CD4-positive, alpha-beta T cell treated with Interleukin-15 for 1 hour (primary cell): ENCODE measurements around the gene SNN.

Source experiments
- DNase-seq: peaks from one replicate; pipeline ENCODE4 v3.0.0-alpha.2; 2020

The SNN gene

DNA sequence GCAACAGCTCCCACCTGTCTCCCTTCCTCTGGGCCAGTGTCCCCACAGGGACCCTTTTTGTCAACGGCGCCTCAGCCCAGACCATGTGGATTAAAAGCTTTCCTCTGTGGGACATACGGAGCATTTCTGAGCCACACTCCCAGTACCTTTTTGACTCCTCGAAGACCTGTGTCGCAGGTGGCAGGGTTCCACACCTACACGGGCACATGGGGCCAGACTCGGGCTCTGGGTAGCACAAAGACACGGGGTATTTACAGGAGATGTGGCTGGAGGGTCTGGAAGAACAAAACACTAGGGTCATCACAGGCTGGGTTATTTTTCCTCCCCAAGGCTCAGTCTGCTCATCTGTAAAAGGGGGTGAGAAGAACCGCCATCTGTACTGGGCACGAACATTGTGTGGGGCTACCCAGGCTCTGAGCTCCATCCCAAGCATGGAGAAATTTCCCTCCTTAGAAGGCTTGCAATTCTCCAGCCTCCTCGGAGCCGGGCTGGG, 32.5 kb upstream of the SNN start:
- DNase-seq, result no peak

DNA sequence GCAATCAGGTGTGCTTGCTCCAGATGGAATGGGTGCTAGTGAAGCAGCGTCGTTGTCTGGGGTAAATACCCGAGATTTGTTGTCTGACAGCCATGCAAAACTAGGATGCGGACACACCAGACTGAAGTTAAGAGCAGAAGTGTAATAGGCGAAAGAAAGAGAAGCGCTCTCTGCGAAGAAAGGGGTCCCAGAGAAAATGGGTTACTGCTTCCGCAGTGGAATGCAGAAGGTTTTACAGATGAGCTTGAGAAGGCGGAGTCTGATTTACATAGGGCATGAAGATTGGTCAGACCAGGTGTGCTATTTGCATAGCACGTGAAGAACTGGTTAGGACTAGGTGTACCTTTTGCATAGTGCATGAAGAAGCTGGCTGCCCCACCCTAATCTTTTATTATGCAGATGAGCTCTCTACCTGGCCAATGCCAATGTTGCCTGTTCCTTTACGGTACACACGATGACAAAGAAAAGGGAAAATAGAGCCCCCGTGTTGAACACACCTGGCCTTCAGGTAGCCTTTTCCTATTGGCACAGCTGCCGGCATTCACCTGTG, 32.0 kb upstream of the SNN start:
- DNase-seq, result no peak

DNA sequence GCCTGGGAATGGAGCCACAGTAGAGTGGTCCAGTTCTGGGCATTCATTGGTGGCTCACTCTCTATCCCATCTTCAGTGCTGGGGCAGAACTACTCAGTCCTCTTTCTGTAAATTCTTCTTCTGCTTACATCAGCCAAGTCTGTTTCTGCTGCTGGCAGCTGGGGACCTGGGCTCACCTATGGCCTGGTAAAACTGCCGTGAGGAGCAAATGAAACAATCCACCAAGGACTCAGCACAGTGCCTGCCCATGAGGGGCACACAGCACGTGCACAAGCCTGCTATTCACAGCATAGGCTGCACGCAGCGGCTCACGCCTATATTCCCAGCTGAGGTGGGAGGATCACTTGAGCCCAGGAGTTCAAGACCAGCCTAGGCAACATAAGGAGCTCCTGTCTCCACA, 30.9 kb upstream of the SNN start:
- DNase-seq, result no peak

DNA sequence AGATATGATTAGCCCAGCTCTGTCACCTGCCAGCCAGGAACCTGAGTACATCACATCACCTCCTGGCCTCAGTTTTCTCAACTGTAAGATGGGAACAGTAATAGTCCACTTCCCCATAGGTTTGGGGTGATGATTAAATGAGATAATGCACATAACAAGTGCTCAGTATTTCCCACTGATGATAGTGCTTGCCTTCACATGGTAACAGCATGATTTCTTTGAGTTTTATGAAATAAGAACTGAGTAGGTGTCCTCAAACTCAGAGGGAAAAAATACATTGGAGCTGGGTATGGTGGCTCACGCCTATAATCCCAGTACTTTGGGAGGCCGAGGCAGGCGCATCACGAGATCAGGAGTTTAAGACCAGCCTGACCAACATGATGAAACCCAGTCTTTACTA, 30.1 kb upstream of the SNN start:
- no peak for DNase-seq

DNA sequence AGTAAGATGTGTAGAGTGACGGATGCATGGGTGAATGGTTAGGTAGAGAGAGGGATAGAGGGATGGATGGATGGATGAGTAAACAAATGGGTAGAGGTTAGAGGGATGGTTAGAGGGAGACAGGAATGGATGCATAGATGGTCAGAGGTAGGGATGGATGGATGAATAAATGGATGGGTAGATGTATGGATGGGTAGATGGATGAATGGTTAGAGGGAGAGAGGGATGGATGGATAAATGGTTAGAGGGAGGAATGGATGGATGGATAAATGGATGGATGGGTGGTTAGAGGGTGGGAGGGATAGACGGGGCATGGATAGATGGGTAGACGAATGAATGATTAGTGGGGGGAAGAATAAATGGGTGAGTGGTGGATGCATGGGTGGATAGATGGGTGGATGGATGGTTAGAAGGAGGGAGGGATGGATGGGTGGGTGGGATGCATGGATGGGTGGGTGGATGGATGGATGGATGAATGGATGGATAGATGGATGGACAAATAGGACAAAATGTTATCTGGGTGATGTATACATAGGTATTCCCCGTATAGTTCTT, 29.2 kb upstream of the SNN start:
- no peak for DNase-seq

DNA sequence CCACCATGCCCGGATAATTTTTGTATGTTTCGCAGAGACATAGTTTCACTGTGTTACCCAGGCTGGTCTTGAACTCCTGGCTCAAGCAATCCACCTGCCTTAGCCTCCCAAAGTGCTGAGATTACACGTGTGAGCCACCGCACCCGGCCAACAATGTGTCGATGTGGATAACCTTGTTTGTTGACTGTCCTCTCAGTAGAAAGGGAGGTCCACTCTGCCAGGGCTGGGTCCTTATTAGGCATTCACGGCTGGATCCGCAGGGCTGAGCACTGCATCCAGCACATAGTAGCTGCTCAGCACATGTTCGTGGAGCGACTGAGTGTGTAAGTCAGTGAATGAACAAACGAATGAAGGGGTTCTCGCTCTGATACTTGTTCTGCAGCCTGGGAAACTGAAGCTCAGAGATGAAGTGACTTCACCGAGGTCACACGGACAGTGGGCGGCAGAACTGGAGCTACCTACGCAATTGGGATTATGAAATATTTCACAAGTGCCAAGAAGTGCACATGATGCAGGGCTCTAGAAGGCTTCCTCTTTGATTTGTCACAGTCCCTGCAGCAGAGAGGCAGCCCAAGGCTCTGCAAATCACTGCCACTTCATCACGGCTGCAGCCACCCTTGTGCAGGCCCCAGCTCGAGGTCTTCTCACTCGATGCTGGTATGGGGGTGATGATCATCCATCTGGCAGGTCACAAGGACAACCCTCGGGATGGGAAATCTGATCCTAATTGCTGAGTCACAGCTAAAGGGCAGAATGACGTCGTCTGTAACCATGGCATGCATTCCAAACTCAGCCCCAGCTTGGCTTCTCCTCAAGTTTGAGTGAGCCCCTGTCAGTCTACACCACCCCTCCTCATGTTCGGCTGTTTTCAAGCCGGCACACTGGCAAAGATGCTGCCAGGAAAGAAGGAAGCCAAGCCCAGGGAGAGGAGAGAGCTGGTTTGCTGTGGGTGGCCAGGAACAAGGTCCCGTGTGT, 28.0 kb upstream of the SNN start:
- peak; percentile 84 for DNase-seq

DNA sequence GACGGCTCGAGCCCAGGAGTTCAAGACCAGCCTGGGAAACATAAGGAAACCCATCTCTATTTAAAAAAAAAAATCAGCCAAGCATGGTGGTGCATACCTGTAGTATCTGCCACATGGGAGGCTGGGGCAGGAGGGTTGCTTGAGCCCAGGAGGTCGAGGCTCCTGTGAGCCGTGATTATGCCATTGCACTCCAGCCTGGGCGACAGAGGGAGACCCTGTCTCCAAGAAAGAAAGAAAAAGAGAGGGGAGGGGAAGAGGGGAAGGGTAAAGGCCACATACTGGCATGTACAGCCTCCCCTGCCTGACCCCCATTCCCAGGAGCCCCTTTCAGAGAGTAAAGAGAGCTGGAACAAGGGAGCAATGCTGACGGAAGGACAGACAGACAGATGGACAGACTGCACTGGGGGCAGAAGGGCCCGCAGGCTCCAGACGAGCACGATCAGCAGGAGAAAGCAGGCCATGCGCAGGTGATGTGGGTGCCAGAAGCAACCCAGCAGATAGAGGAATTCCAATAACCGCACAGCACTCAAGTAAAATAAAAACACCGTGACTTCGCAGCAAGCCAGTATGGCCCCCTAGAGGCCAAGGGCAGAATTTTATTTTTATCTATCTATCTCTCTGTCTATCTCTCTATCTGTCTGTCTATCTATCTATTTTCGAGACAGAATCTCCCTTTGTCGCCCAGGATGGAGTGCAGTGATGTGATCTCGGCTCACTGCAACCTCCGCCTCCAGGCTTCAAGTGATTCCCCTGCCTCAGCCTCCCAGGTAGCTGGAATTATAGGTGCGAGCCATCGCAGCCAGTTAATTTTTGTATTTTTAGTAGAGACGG, 27.1 kb upstream of the SNN start:
- peak; percentile 63 for DNase-seq

DNA sequence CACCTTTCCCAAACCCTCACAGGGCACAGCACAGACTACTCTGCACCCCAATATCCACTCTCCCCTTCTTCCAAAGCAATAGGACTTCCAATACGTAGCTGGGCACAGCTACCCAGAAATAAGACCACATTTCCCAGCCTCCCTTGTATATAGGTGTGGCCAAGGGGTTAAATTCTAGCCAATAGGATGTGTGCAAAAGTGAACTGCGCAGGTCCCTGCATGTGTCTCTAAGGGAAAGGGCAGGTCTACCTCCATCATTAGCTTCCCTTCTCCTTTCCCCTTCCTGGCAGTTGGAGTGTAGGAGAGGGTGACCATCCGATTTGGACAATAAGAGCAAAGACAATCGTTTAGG, 25.5 kb upstream of the SNN start:
- DNase-seq, result no peak

DNA sequence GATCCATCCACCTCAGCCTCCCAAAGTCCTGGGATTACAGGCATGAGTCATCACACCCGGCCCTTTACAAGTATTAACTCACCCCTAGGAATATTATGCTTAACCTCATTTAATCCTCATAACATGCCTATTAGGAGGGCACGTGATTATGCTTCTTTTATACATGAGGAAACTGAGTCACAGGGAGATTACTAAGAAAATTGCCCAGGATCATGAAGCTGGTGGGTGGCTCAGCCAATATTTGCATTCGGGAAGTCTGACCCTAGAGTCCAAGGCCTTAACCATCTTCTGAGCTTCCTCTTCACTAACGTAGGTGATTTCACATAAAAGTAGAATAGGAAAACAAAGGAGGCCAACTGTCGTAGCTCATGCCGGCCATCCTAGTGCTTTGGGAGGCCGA, 19.0 kb upstream of the SNN start:
- no peak for DNase-seq

DNA sequence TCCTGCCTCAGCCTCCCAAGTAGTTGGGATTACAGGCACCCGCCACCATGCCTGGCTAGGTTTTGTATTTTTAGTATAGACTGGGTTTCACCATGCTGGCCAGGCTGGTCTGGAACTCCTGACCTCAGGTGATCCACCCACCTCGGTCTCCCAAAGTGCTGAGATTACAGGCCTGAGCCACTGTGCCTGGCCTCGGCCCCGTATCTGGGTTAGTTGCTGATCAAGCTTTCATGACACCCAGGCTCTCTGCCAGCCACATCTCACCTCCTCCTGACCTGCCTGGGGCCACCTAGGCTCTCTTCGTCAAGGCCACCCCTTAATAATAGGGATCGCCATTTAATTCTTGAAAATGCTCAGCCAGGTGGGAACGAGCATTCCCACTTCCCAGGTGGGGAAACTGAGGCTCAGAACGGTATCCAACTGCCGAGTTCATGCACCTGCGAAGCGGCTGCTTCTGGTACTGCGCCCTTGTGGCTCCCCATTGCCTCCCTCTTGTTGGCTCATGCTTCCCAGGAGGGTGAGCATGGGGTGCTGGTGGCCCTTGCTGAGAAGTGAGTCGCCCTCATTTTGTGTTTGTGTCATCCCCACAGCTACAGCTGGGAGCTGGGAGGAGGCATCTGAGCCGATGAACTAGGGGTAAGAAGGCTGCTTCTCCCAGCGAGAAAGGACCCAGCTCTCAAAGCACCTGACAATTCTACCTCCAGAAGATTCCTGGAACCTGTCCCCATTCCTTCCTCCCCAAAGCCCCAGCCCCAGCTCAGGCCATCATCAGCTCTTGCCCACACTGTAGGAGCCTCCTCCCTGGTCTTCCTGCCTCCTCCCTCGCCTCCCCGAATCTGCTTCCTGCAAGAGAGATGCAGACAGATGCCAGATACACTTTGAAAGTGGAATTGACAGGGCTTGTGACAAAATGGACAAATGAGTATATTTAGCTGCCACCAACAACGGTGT, 17.3 kb upstream of the SNN start:
- DNase-seq, result no peak

DNA sequence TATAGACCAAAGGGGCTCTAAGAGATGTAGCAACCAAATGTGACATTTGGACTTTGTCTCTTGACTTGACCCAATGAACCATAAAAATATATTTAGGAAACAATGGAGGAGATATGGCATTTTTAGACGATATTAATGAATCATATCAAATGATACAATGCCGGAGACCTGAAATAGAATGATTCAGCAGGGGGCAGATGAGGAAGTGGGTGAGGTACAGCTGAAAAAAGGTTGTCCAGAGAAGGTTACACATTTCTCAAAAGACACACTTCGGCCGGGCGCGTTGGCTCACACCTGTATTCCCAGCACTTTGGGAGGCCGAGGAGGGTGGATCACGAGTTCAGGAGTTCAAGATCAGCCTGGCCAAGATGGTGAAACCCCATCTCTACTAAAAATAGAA, 16.5 kb upstream of the SNN start:
- no peak for DNase-seq

DNA sequence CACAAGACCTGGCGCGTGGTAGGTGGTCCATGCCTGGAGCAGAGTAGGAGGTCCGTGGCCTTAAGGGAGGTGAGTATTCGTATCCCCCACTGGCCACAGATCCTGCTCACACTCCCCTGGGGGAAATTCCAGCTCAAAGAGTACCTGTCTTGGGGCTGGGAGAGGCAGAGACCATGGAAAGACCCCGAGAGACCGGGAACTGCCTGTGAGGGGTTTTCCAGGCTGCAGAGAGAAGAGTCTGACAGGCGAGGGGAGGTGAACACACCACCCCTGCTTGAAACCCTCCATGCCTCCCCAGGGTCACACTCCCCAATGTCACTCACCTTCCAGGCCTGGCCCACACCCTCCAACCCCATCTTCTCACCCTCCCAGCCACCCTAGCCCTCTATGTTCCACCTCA, 12.6 kb upstream of the SNN start:
- DNase-seq, result no peak

DNA sequence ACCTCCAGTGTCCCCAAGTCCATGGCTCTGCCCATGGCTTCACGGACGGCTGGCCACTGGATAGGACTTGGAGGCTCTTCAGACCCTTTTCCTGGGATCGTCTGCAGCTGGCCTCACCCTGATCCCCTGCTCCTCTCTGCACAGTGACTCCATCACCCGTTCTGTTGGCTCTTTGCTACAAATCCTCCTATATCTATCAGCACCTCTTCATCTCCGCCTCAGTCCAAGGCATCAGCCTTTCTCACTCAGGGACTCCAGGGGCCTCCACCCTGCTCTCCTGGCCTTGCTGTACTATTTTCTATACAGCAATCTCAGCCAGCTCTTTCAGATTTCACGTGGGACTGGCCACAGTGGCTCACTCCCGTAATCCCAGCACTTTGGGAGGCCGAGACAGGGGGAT, 10.7 kb upstream of the SNN start:
- DNase-seq, result no peak

DNA sequence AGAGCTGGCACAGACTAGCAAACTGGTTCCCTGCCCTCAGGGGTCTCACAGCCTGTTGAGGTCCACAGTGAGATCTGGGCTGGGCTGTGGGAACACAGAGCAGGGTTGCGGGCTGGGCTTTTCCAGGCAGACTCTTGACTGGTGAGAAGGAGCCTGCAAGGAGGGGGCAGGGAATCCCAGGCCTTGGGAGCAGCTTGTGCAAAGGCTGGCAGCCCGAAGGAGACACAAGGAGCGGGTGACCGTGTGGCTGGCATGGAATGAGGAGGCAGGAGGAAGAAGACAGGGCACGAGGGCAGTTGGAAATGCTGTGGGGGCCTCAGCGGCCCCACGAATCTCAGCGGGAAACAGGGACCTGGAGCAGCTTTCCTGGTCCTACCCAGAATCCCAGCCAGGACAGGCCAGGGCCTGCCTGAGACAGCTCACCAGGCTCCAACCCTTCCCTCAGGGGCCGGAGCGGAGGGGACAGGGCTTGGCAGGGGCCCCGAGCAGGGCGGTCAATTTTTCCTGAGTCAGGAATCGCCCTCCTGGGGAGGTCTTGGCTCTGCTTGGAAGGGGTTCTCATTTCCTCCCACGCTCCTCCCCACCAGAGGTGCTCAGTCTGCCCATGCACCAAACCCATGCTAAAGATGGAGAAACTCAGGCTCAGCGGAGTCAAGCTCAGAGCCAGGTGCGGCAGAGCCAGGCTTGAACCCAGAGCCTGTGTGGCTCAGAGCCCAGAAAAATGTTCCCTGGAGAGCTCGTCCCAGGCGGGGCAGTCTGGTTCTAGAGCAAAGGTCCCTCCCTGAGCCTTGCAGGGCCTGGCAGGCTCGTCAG, 9.2 kb upstream of the SNN start:
- no peak for DNase-seq

DNA sequence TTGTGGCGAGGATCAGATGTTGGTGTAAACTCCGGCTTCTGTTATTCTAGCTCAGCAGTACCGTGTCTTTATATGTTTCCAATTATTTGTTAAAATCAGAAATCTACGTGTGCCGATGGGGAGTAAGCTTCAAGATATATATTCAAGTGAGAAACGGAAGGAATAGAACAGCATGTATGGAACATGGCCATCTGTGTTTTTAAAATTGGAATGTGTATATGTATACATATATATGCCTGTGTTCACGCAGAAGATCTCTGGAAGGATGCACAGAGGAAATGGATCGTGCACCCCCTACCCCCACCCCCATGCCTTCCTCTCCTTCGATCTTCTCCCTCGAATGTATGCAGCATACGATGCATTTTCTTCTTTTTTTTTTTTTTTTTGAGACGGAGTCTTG, 7.7 kb upstream of the SNN start:
- DNase-seq, result no peak

DNA sequence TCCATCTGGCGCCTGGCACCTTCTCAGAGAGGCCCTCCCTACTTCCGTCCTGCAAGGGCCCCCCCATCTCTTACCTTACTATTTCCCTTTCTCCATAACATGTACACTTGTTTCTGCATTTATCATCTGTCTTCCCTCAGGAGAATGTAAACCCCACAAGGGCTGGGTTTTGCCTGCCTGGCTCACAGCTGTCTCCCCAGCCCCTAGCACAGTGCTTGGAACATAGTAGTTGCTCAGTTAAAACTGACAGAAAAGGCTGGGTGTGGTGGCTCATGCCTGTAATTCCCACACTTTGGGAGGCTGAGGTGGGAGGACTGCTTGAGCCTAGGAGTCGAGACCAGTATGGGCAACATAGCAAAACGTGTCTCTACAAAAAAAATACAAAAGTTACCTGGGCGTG, 5.7 kb upstream of the SNN start:
- no peak for DNase-seq

DNA sequence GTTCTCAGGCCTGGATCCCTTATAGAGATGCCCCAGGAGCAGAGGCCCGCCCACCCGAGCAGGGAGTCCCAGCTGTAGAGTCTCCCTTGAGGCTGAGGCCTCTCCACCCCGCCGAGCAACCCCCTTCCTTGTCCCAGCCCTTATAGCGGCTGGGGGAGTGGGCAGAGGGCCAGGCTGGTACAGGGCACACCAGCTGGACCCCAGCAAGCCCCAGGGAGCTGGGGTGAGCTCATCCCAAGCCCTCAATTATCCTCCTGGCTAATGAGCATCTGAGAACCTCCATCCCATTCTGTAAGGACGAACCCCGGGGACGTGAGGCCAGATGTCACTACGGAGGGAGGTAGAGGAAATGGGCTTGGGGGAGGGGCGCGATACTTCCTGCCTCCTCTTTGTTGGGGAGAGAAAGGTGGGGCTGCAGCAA, 3.2 kb upstream of the SNN start:
- DNase-seq, result no peak

DNA sequence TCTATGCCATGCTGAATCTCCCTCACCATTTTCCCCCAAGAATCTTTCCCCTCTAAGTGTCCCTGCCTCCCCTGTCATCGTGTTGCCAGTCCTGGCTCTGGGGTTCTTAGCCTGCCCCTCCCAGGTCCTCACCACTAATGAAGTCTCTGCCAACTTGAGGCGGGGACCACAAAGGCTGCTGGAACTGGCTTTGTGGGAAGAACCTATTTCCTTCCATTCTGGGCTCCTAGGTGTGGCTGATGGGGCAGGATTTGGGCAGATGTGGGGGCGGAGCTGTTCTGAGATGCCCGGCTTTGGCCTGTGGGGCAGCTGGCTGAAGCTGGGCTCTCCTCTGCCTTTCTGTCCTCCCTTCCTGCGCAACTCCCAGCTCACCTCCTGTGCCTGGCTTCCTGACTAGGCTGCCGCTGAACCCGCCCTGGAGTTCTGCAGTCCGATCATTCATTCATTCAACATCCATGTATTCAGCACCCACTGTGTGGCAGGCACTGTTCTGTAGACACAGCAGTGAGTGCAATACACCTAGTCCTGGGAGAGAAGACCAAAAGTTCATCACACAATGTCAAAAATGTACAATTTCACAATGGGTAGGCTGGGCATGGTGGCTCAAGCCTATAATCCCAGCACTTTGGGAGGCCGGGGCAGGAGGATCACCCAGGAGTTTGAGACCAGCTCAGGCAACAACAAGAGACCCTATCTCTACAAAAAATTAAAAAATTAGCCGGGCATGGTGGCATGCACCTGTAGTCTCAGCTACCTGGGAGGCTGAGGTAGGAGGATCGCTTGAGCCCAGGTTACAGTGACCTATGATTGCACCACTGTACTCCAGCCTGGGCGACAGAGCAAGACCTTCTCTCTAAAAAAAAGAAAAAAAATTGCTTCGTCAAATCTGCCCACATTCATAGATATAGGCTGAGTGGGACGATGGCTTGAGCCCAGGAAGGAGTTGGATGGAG, 1.9 kb upstream of the SNN start:
- no peak for DNase-seq

DNA sequence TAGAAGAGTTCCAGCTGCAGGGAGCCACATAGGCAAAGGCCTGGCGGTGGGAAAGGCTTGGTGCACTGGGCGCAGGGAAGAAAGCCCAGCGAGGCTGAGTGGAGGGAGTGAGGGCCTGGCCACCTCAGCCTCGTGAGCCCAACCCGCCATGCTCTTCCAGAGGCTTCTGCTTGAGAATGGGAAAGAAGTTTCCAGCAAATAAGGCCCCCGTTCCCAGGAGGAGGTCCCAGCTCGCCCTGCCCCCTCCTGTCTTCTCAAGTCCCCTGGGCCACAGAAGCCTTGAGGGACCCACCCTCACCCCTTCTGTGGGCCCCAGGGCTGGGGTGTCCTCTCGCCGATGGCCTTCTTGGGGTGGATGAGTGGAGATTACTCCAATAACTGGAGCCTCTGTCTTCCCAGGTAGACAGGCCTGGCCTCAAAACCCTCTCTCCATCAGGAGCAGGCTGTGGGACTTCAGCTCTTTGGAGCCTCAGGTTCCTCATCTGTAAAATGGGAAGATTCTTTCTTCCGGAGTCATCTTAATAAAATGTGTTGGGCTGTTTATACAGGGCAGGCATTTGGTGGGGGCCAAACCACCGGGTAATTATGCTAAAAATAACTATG, 933 bp upstream of the SNN start:
- no peak for DNase-seq
